Measurements from ENCODE around the gene FAM131A. TPM values are rescaled to one million over a fixed set of nuclear protein-coding genes. Genes with fewer than 3 reads are reported as not detected.

FAM131A gene
- total RNA-seq, 6 donors from 2014 or later = 14.8 to 52.7 (median 25.2) TPM

GRCh38 chr3:184395320-184395660 lies 57.9 kb downstream of the FAM131A start:
- 75 to 83% methylated on average over 5 of the region's 5 CpGs for WGBS, 2 donors
- ATAC-seq (ENCODE audit: low FRiP score in 2 of 2) (no peak), DNase-seq (no peak)
- Histone ChIP-seq H3K27me3 (no peaks in the 10 kb centered on the region), H3K27ac (no peak overlapping the region), H3K4me3 (no peak overlapping the region), H3K4me1 (no peaks in the 10 kb centered on the region), H3K36me3 (no peaks in the 10 kb centered on the region), H3K9me3 (no peaks in the 10 kb centered on the region)
- TF ChIP-seq POLR2A (IDR thresholded peaks at IDR 0.05) (no peak), CTCF (IDR thresholded peaks at IDR 0.05) (no peak), POLR2AphosphoS5 (IDR thresholded peaks at IDR 0.05) (no peak), EP300 (IDR thresholded peaks at IDR 0.05) (no peak)

Small RNA genes lying within 50 kb of the gene (small RNA-seq; reads per million reads assigned to genes)
- 1,653 to 4,235 (median 2,244) reads per million in 4 donors for gene SNORD66

Other genes starting within 250 kb of the FAM131A start
- gene HTR3E, start 240.5 kb upstream of the FAM131A start, total RNA-seq = not detected
- 10 to 100 TPM; 31.4 to 37.6 (median 34.2) TPM for gene EIF2B5, start 202.2 kb upstream of the FAM131A start, total RNA-seq
- gene DVL3, start 182.2 kb upstream of the FAM131A start, total RNA-seq = 100 to 1,000 TPM in 1 of 6 donors, 10 to 100 TPM in 5; 36.5 to 106 (median 62.8) TPM
- gene AP2M1, start 162.7 kb upstream of the FAM131A start, total RNA-seq = 100 to 1,000 TPM; 132 to 280 (median 198) TPM
- gene ABCF3, start 151.4 kb upstream of the FAM131A start, total RNA-seq = 100 to 1,000 TPM in 1 of 6 donors, 10 to 100 TPM in 5; 52.6 to 184 (median 73.1) TPM
- 1 to 10 TPM in 2 of 6 donors, under 1 TPM in 3, not detected in 1; 0.17 to 1.2 (median 0.51) TPM for gene VWA5B2, start 108.0 kb upstream of the FAM131A start, total RNA-seq
- 10 to 100 TPM; 16.2 to 60.8 (median 37.6) TPM for gene ALG3, start 88.6 kb upstream of the FAM131A start, total RNA-seq
- 1 to 10 TPM; 1.8 to 8.8 (median 4.1) TPM for gene EEF1AKMT4, start 87.9 kb upstream of the FAM131A start, total RNA-seq
- under 1 TPM in 2 of 6 donors, not detected in 4; 0.26 to 0.44 TPM for gene CAMK2N2, start 76.0 kb upstream of the FAM131A start, total RNA-seq
- gene ECE2, start 61.6 kb upstream of the FAM131A start, total RNA-seq = not detected
- gene PSMD2, start 38.4 kb upstream of the FAM131A start, total RNA-seq = 100 to 1,000 TPM; 144 to 259 (median 165) TPM
- gene EIF4G1, start 23.0 kb upstream of the FAM131A start, total RNA-seq = 100 to 1,000 TPM; 278 to 408 (median 326) TPM
- gene CLCN2, start 24.0 kb downstream of the FAM131A start, total RNA-seq = 10 to 100 TPM in 1 of 6 donors, 1 to 10 TPM in 5; 3.0 to 14.7 (median 5.3) TPM
- 100 to 1,000 TPM in 1 of 6 donors, 10 to 100 TPM in 5; 41.4 to 235 (median 66.2) TPM for gene POLR2H, start 24.1 kb downstream of the FAM131A start, total RNA-seq
- under 1 TPM in 2 of 6 donors, not detected in 4; 0.14 to 0.84 TPM for gene THPO, start 40.6 kb downstream of the FAM131A start, total RNA-seq
- gene CHRD, start 42.5 kb downstream of the FAM131A start, total RNA-seq = 10 to 100 TPM in 1 of 6 donors, 1 to 10 TPM in 5; 2.1 to 40.9 (median 4.3) TPM
- gene EPHB3, start 224.2 kb downstream of the FAM131A start, total RNA-seq = 1 to 10 TPM; 3.1 to 10.0 (median 7.2) TPM

Data from upper lobe of left lung (tissue), 6 donors.